Stimulated activated CD4-positive, alpha-beta T cell treated with anti-CD3 and anti-CD28 coated beads, Interleukin-1b, Interleukin-23, amount 100 ng/mL, for 4 hours (primary cell): ENCODE data around the gene RNU6-9.

Experiments
- DNase-seq, 2 donors: peaks; one replicate each; pipeline ENCODE4 v3.0.0-alpha.2; 2020; ENCODE audit warnings: low read depth in 2 of 2

RNU6-9 gene

GRCh38 chr19:899336-900042 is 6.2 kb downstream of the RNU6-9 start:
- DNase-seq: no peak

GRCh38 chr19:900043-900301 is 6.7 kb downstream of the RNU6-9 start:
- DNase-seq: no peak

GRCh38 chr19:900302-901111 is 7.2 kb downstream of the RNU6-9 start:
- DNase-seq: no peak

- no peak for DNase-seq
These were observed 8.2 kb downstream of the RNU6-9 start for GRCh38 chr19:901216-902092.

GRCh38 chr19:902093-902370 is 8.7 kb downstream of the RNU6-9 start:
- DNase-seq: no peak

- DNase-seq: no peak
These were observed 9.4 kb downstream of the RNU6-9 start for GRCh38 chr19:902446-903226.

- DNase-seq: no peak
These were observed 10.0 kb downstream of the RNU6-9 start for GRCh38 chr19:903266-903797.

- no peak for DNase-seq
These were observed 11.3 kb downstream of the RNU6-9 start for GRCh38 chr19:904545-904944.

- DNase-seq: no peak
These were observed 13.2 kb downstream of the RNU6-9 start for GRCh38 chr19:906480-906879.

GRCh38 chr19:907183-907853 is 14.0 kb downstream of the RNU6-9 start:
- no peak for DNase-seq

GRCh38 chr19:911197-912033 is 18.1 kb downstream of the RNU6-9 start:
- DNase-seq: no peak

GRCh38 chr19:912181-913079 is 19.1 kb downstream of the RNU6-9 start:
- peak in 1 of 2 donors; percentile 39 for DNase-seq

- DNase-seq: peak; percentile 78 to 90
These were observed 19.9 kb downstream of the RNU6-9 start, which contains the start of gene R3HDM4 for GRCh38 chr19:913080-913748. TSS of gene R3HDM4 (minus strand) at chr19:913219. CDS start at chr19:913157, 62 bp downstream.

- peak in 1 of 2 donors; percentile 47 for DNase-seq
These were observed 23.5 kb downstream of the RNU6-9 start for GRCh38 chr19:916645-917322.

GRCh38 chr19:917323-918151 is 24.3 kb downstream of the RNU6-9 start, which contains the start of gene KISS1R:
TSS of gene KISS1R (plus strand) at chr19:917333. CDS start at chr19:917503, 170 bp downstream.
- peak in 1 of 2 donors; percentile 43 for DNase-seq

GRCh38 chr19:918152-918437 is 24.8 kb downstream of the RNU6-9 start:
- DNase-seq: no peak
